Measurements from ENCODE around the gene GUCY1A1.

The GUCY1A1 gene

DNA sequence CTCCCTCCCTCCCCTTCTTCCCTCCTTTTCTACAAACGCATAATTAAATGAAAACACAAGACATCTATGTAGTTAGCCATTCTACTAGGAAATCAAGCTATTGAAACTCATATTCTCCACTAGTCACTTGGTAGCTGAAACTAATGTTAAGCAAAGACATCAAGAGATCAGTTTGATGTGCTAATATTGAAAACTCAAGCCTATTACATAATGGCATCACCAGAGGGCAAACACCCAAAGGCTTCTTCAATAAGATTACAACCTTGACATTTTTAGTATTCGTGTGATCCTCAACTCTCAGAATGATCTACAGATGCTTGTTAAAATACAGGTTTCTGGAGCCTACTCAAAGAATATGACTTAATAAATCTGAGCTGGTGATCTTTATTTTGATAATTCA lies 6.2 kb upstream of the GUCY1A1 start:
- DNase-seq, result no peak

GRCh38 chr4:155665054-155665453 lies 1.6 kb upstream of the GUCY1A1 start:
- no peak for DNase-seq

GRCh38 chr4:155667222-155667567 lies 547 bp downstream of the GUCY1A1 start:
- DNase-seq, result peak in 1 of 2 donors; percentile 19

- no peak for DNase-seq
Observed at GRCh38 chr4:155667568-155668511, 1.2 kb downstream of the GUCY1A1 start.

DNA sequence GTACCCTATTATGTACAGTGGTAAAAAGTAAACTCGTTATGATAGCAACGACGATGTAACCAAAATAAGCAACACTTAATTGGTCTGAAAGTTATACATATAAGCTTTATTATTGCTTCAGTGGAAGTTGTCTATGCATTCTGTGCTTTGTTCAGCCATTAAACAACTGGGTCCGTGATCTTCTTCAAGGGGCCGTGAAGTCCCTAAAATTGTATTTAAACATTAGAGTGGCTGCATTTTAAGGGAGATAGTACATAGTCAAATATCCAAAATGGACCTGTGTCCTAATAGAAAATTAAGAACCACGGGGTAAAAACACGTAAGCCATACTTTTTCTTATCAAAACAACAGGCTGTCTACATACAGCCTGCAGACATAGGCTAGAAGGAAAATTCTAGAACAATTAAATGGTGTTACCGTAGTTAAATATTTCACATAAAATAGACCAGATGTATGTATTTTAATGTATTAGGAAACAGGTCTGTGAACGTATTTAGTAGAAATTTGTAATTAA lies 2.1 kb downstream of the GUCY1A1 start:
- no peak for DNase-seq

DNA sequence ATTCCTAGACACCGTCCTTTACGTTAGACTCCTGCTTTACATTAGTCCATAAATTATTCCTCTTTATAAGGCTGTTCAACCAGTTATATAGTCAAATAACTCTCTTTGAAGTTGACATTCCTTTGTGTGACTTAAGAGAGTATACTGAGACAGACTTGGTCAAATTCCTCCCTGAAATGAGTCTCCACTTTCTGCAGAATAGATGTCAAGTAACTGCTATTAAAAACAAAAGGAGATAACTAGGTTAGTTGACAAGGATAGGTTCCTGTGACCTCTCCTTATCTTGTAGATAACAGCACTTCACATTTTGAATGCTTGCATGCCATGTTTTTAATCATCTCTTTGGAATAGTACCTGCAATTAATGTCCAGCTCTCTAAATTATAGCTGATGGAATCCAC lies 5.7 kb downstream of the GUCY1A1 start:
- no peak for DNase-seq

DNA sequence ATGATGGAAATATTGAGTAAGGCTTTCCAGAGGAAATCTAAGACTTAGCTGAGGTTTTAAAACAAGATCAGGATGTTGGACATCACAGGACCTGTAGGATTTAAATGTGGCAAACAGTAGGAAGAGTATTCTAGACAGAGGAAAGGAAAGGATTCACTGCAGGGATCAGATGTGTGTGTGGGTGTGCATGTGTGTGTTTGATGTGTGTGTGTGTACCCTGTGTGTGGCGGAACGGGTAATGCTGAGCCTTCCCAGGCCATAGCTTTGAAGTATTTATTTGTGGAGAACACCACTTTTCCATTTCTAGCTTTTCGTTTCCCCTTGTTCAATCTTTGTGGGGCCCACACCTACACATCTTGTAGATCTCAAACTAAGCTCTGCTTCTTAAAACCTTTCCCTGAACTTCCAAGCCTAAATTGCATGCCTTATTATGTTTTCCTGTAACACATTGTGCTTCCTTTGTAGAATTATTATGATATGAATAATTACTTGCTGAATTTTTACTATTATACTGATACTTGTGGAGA lies 6.9 kb downstream of the GUCY1A1 start:
- DNase-seq, result no peak

DNA sequence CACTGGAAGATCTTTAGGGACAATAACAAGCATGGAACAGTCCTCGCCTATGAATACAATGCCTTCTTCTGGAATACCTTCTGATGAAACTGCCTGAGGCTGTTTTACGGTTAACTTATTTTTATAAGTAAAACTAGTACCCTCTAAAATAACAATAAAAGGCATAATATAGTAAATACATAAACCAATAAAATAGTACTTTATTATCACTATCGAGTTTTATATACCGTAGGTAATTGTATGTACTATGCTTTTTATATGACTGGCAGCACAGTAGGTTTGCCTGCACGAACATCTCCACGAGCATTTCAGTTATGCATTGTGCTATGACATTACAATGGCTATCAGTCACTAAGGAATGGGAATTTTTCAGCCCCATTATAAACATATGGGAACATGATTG lies 8.0 kb downstream of the GUCY1A1 start:
- no peak for DNase-seq

- DNase-seq, result no peak
Observed at GRCh38 chr4:155675709-155676429, 9.2 kb downstream of the GUCY1A1 start.

- DNase-seq, result no peak
Observed at GRCh38 chr4:155676430-155676825, 9.8 kb downstream of the GUCY1A1 start.

- DNase-seq, result no peak
Observed at GRCh38 chr4:155678011-155678410, 11.4 kb downstream of the GUCY1A1 start.

DNA sequence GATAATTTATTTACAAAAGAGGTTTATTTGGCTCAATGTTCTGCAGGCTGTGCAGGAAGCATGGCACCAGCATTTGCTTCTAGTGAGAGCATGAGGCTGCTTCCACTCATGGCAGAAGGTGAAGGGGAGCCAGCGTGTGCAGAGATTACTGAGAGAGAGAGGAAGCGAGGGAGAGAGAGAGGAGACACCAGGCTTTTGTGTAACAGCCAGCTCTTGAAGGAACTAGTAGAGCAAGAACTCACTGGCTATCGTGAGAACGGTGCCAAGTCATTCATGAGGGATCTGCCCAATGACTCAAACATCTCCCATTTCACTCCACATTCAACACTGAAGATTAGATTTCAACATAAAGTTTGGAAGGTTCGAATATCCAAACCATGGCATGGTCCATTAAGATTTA lies 12.7 kb downstream of the GUCY1A1 start:
- no peak for DNase-seq

- DNase-seq, result no peak
Observed at GRCh38 chr4:155681886-155682285, 15.2 kb downstream of the GUCY1A1 start.

GRCh38 chr4:155684423-155684822 lies 17.8 kb downstream of the GUCY1A1 start:
- DNase-seq, result no peak

GRCh38 chr4:155684892-155685541 lies 18.4 kb downstream of the GUCY1A1 start:
- DNase-seq, result no peak

- no peak for DNase-seq
Observed at GRCh38 chr4:155687380-155687982, 20.8 kb downstream of the GUCY1A1 start.

DNA sequence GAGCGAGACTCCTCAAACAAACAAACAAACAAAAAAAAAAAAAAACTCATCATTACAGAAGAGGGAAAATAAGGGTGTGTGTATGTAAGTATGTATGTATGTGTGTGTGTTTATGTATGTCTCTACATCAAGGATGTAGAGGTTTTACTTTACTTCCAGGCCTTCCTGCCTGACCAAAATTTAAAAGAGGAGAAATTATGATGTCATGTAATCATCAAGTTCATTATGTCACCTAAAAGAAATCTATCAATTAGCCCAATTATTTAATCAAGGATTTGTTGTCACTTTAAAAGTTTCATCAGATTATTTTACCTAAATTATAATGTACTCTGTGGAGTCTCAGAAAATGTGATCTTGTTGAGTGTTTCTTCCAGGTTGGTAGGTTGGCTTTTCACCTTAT lies 21.6 kb downstream of the GUCY1A1 start:
- no peak for DNase-seq

GRCh38 chr4:155688860-155689259 lies 22.2 kb downstream of the GUCY1A1 start:
- DNase-seq, result no peak

DNA sequence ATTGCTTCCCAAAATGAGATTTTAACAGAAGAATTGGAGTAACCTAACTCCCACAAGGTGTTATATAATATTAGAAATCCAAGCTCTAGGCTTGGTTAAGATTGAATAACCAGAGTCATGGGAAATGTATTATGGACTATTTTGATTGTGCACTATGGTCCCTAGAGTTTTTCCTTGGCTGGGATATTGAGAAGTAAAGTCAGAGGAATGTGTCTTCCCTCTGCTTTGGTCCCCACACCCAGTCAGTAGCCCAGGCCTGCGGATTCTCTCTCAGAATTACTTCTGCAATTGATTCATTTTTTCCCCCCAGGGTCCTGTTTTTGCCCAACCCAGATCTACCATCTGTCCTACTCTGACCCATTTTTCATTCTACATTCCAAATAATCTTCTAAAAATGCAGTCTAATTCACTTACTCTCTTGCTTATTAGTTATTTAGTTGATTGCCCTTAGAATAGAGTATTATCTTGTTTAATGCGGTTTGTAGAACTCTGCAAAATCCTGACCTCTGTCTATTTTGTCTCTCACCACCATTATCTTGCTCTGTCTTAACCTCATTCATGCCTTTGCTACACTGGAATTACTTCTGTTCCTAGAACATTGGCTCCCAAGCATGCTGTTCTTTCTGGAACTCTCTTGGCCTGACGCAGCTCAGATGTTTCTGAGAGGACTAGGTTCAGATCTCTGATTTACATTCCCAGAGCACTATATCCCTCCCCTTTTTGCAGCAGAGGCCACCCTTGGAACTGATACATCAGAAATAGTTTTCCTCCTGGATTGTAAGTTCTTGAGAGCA lies 23.6 kb downstream of the GUCY1A1 start:
- no peak for DNase-seq

DNA sequence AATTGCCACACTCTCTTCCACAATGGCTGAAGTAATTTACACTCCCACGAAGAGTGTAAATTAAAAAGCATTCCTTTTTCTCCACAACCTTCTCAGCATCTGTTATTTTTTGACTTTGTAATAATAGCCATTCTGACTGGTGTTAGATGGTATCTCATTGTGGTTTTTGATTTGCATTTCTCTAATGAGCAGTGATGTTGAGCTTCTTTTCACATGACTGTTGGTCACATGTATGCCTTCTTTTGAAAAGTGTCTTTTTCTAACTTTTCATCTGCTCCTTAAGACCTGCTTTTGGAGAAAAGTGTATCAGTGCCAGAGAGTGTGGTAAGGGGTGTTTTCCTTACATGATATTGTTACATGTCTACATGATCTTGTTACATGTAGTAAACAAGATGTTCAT lies 25.7 kb downstream of the GUCY1A1 start:
- DNase-seq, result no peak

- DNase-seq, result no peak
Observed at GRCh38 chr4:155693015-155693663, 26.5 kb downstream of the GUCY1A1 start.

Measured in CD4-positive, alpha-beta T cell treated with Interleukin-4 for 1 hour (primary cell).